Left lung (tissue), 10 donors: Measurements from ENCODE around the gene CLHC1. TPM values are rescaled to one million over a fixed set of nuclear protein-coding genes. Genes with fewer than 3 reads are reported as not detected.

Experiments
- ATAC-seq: fragments of 200-7000 bp; cut with Tn5 transposase; one replicate; pipeline ENCODE4 v1.9.1; 2020; ENCODE audit warnings: moderate library complexity
- DNase-seq, 4 donors: peaks; one replicate each; pipeline ENCODE4 v3.0.0-alpha.2; 2013 to 2020
- H3K27ac ChIP-seq, 2 donors: fragments of 200-600 bp; sonication (generic) in 1 of 2; one replicate each; pipeline versions ENCODE4 v1.5.0 to v1.8.0; 2020 to 2021
- H3K27me3 ChIP-seq, 2 donors: fragments of 200-600 bp; sonication (generic) in 1 of 2; one replicate each; pipeline versions ENCODE4 v1.5.0 to v1.8.0; 2020 to 2021
- H3K36me3 ChIP-seq, 2 donors: fragments of 200-600 bp; sonication (generic) in 1 of 2; one replicate each; pipeline versions ENCODE4 v1.5.0 to v1.8.0; 2020 to 2021
- H3K4me1 ChIP-seq, 2 donors: fragments of 200-600 bp; one replicate each; pipeline ENCODE4 v1.8.0; 2021
- H3K4me3 ChIP-seq, 2 donors: fragments of 200-600 bp; sonication (generic) in 1 of 2; one replicate each; pipeline versions ENCODE4 v1.5.0 to v1.8.0; 2020 to 2021; ENCODE audit warnings: mild to moderate bottlenecking in 1 of 2
- H3K9me3 ChIP-seq, 2 donors: fragments of 200-600 bp; sonication (generic) in 1 of 2; one replicate each; pipeline versions ENCODE4 v1.5.0 to v1.8.0; 2020 to 2021
- CTCF ChIP-seq, 2 donors: fragments of 200-600 bp; sonication (generic) in 1 of 2; IDR thresholded peaks; one replicate each; pipeline versions ENCODE4 v1.5.0 to v1.8.0; 2021; ENCODE audit warnings: antibody characterized with exemption in 2 of 2
- intact Hi-C, 2 donors: fragments of 100-400 bp; cut with DNase I; formaldehyde crosslinking; loops; one replicate each; pipeline versions ENCODE4 v1.11.2 to v1.14.2; 2022
- polyA plus RNA-seq, 6 donors: library from polyadenylated mRNA; unstranded; fragments of 120-200 nt; gene quantifications; one replicate each; pipeline ENCODE4 v1.2.1, GENCODE V29; 2013; ENCODE audit not compliant: insufficient read length in 6 of 6
- total RNA-seq, 2 donors: library from RNA; stranded (reverse); fragmentation: NEBNext Ultra II Directional; extraction: Animal tissue kit (Norgen Biotek cat#: 25700); gene quantifications; one replicate each; pipeline ENCODE4 v1.2.1, GENCODE V29; 2021
- donor health status: DM: no; HTN: yes; CAD: no.
- donor health status: DM: no; HTN: no; CAD: no.

CLHC1 gene
- total and polyA plus RNA-seq, 8 donors: 9.2 to 41.2 (median 28.7) TPM

GRCh38 chr2:55159037-55159651, 72.9 kb downstream of the CLHC1 start:
- H3K4me1 ChIP-seq: peaks cover 49 to 83% of the 10 kb centered on the region in 2 donors
- DNase-seq: peak in 1 of 4 donors; percentile 73
- H3K36me3 ChIP-seq: no peaks in the 10 kb centered on the region
- TF ChIP-seq CTCF (IDR thresholded peaks at IDR 0.05): no peak
- H3K9me3 ChIP-seq: no peaks in the 10 kb centered on the region
- H3K4me3 ChIP-seq: no peak overlapping the region
- peak overlapping the region in 1 of 2 donors; percentile 37 for H3K27ac ChIP-seq
- H3K27me3 ChIP-seq: no peaks in the 10 kb centered on the region
- intact Hi-C loops: no loop called here
- peak; percentile 23 for ATAC-seq

GRCh38 chr2:55158111-55158814, 73.8 kb downstream of the CLHC1 start:
- DNase-seq: no peak
- Histone ChIP-seq H3K27me3 (no peaks in the 10 kb centered on the region), H3K36me3 (no peaks in the 10 kb centered on the region), H3K9me3 (no peaks in the 10 kb centered on the region), H3K27ac (peak overlapping the region in 1 of 2 donors; percentile 7), H3K4me3 (no peak overlapping the region), H3K4me1 (peaks cover 51 to 83% of the 10 kb centered on the region in 2 donors)
- intact Hi-C loops: no loop called here
- no peak for TF ChIP-seq CTCF (IDR thresholded peaks at IDR 0.05)
- no peak for ATAC-seq

DNA sequence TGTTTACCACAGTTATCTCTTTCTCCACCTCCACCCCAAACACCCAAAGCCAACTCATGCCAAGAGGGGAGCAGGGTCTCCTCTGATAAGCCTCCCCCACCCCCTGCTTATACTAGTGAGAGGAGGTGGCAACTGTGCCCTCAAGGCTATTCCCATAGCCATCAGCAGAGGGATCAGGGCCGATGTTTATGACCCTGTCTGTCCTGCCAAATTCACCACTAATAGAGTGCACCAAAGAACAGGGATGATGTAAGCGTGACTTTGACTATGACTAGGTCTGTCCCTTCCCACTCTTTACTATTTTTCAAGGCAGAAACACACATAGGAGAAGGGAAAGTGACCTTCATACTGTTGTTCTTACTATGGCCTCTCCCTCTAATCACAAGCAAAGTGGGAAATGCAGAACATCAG, 74.6 kb downstream of the CLHC1 start:
- H3K27me3 ChIP-seq: no peaks in the 10 kb centered on the region
- peaks cover 47 to 83% of the 10 kb centered on the region in 2 donors for H3K4me1 ChIP-seq
- no peak for DNase-seq
- intact Hi-C loops: no loop called here
- ATAC-seq: no peak
- H3K4me3 ChIP-seq: no peak overlapping the region
- no peaks in the 10 kb centered on the region for H3K9me3 ChIP-seq
- H3K36me3 ChIP-seq: no peaks in the 10 kb centered on the region
- peak overlapping the region in 1 of 2 donors; percentile 7 for H3K27ac ChIP-seq
- no peak for TF ChIP-seq CTCF (IDR thresholded peaks at IDR 0.05)

GRCh38 chr2:55156984-55157383, 75.1 kb downstream of the CLHC1 start:
- peak overlapping the region in 1 of 2 donors; percentile 7 for H3K27ac ChIP-seq
- H3K4me1 ChIP-seq: peaks cover 50 to 83% of the 10 kb centered on the region in 2 donors
- H3K9me3 ChIP-seq: no peaks in the 10 kb centered on the region
- H3K36me3 ChIP-seq: no peaks in the 10 kb centered on the region
- no peaks in the 10 kb centered on the region for H3K27me3 ChIP-seq
- intact Hi-C loops: no loop called here
- TF ChIP-seq CTCF (IDR thresholded peaks at IDR 0.05): no peak
- no peak for DNase-seq
- no peak for ATAC-seq
- no peak overlapping the region for H3K4me3 ChIP-seq

DNA sequence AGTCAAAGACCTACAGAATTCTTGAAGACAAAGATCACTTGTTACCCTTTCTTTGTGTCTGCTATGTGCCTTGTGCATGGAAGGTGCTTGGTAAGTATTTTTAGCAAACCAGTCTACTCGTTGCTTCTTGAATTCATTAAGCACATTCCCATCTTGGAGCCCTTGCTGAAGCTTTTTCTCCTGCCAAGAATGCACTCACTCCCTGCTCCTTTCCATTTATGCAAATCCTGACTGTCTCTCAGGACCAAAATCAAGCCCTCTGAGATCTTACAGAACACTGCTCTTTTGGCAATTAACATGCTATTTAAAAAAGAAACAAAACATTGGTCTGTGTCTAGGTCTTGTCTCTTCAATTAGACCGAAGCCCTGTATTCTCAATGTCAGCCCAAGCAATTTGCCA, 75.8 kb downstream of the CLHC1 start:
- Histone ChIP-seq H3K27ac (peak overlapping the region; percentile 30 to 45), H3K4me3 (no peak overlapping the region), H3K9me3 (no peaks in the 10 kb centered on the region), H3K27me3 (no peaks in the 10 kb centered on the region), H3K36me3 (no peaks in the 10 kb centered on the region), H3K4me1 (peaks cover 44 to 83% of the 10 kb centered on the region in 2 donors)
- TF ChIP-seq CTCF (IDR thresholded peaks at IDR 0.05): no peak
- DNase-seq: no peak
- peak; percentile 6 for ATAC-seq
- intact Hi-C loops: no loop called here
